AG04450 (cell line): Measurements from ENCODE around the gene MDH1B. TPM values are rescaled to one million over a fixed set of nuclear protein-coding genes. Genes with fewer than 3 reads are reported as not detected.
"Not testable (repeated sequence)": the region's sequence is repeated elsewhere in the genome, so short reads cannot be mapped to it uniquely, and the experiment has no call there.

Experiments
- CTCF ChIA-PET: fragments of 300-600, 350-600 bp; formaldehyde crosslinking; extraction: SDS; loops from one replicate; lab custom pipeline; 2022; ENCODE audit warnings: antibody characterized with exemption, inconsistent platforms; lab: Charles Lee
- POLR2A ChIA-PET: fragments of 350-600 bp; formaldehyde crosslinking; extraction: SDS; loops from one replicate; lab custom pipeline; 2021; ENCODE audit warnings: antibody characterized with exemption, inconsistent platforms; lab: Yijun Ruan, JAX
- DNase-seq: peaks from one replicate; pipeline ENCODE4 v3.0.0-alpha.2; 2011; ENCODE audit warnings: low read depth, low spot score
- H3K27ac ChIP-seq: one replicate; pipeline ENCODE4 v1.5.1; 2012; ENCODE audit warnings: low read depth, low read length, control low read depth
- H3K27me3 ChIP-seq: one replicate; pipeline ENCODE4 v1.6.0; 2012; ENCODE audit warnings: low read length; ENCODE audit not compliant: control insufficient read depth, insufficient read depth
- H3K4me3 ChIP-seq: 2 replicates; pipeline ENCODE4 v1.5.1; 2011; ENCODE audit warnings: mild to moderate bottlenecking, low read depth, low read length, control low read depth
- H3K9me3 ChIP-seq: 2 replicates; pipeline ENCODE4 v1.5.1; 2012; ENCODE audit warnings: low read length; ENCODE audit not compliant: control insufficient read depth, insufficient read depth
- CTCF ChIP-seq: IDR thresholded peaks from 2 replicates; pipeline ENCODE4 v1.5.1; 2011; ENCODE audit warnings: low read depth, low read length, control low read depth, inconsistent platforms
- polyA minus RNA-seq: library from RNA; depleted of rRNA, polyadenylated mRNA; stranded (reverse); fragments of >200 nt; gene quantifications from 2 replicates; pipeline ENCODE4 v1.2.3, GENCODE V29; 2011; rRNA and poly(A)+ RNA removed
- polyA plus RNA-seq: library from polyadenylated mRNA; depleted of rRNA; stranded (reverse); fragments of >200 nt; gene quantifications from 2 replicates; pipeline ENCODE4 v1.2.3, GENCODE V29; 2011; rRNA removed

MDH1B gene
- polyA plus RNA-seq: 0.78 and 1.3 TPM in 2 replicates
- 1.3 and 1.4 TPM in 2 replicates for polyA minus RNA-seq

DNA sequence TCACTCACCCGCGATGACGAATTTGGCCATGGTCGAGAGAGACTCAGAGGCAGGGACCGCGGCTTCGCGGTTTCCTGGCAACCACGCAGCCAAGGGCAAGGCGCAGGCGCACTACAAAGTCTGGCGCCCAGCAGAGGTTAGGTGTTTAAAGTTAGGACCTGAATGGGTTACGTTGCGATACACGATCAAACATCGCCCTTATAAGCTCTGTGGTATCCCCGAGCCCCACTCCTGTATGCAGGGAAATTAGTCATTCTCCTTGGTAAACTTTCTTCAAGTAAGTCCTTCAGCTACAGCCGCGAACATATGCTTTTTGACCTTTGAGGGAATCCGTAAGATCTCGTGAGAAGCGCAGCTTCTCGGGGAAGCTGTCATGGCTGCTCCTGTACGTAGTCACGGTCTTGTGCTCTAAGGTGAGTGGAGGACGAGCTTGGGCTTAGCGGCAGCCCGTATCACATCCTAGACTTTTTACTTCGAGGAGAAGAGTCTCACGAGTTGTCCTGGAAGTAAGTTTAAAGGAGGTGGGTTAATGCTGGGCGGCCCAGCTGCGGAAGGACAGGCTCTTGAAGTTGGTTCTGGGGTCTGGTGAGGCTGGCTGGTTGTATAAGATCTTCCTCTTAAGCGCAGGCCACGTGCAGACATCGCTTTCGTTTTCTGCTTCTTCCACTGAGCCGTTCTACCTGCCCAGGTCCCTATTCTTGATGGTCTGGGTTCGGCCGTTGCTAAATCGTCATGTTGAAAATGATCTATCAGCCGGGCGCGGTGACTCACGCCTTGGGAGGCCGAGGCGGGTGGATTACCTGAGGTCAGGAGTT, at the start of gene MDH1B, which contains the start of gene FASTKD2:
Gene MDH1B, minus strand, starts transcription at position 87 of the 815 bp plus-strand sequence. Its CDS starts 57 bp downstream, at position 30.
Gene FASTKD2, plus strand, starts transcription at position 365 of the 815 bp plus-strand sequence. CDS start 1,088 bp downstream, outside the sequence.
- ChIA-PET POLR2A (interaction anchor here (0.6 to 1.4 kb wide), 2 partner anchors 74 to 946 kb away, joined by 3 to 8 read pairs; partner anchors contain the start of gene CCNYL1), CTCF (interaction anchor here (0.6 to 2.1 kb wide), 6 partner anchors 13 to 1410 kb away, joined by 3 to 11 read pairs (median 6); no protein-coding TSS in a partner anchor)
- Histone ChIP-seq H3K9me3 (no peaks in the 10 kb centered on the region), H3K27ac (peak within 1 kb of the TSS; percentile 88), H3K4me3 (peak within 1 kb of the TSS; percentile 87), H3K27me3 (no peaks in the 10 kb centered on the region)
- TF ChIP-seq CTCF: no peak
- peak; percentile 85 for DNase-seq

GRCh38 chr2:206814498-206814897, 49.4 kb upstream of the MDH1B start:
- POLR2A ChIA-PET: no interaction called here
- no peak for TF ChIP-seq CTCF
- Histone ChIP-seq H3K9me3 (no peaks in the 10 kb centered on the region), H3K27me3 (no peaks in the 10 kb centered on the region), H3K27ac (no peak overlapping the region), H3K4me3 (no peak overlapping the region)
- no peak for DNase-seq
- CTCF ChIA-PET: interaction anchor here (0.7 to 1.7 kb wide), 2 partner anchors 14 to 1228 kb away, joined by 3 to 9 read pairs; no protein-coding TSS in a partner anchor

- POLR2A ChIA-PET, DNase-seq, H3K27ac ChIP-seq, H3K27me3 ChIP-seq, CTCF ChIA-PET, H3K9me3 ChIP-seq, H3K4me3 ChIP-seq: not testable (repeated sequence)
Measured at GRCh38 chr2:206812471-206812870, 47.3 kb upstream of the MDH1B start.

- CTCF ChIA-PET, H3K4me3 ChIP-seq, POLR2A ChIA-PET, H3K27me3 ChIP-seq, H3K9me3 ChIP-seq, DNase-seq, H3K27ac ChIP-seq: not testable (repeated sequence)
Measured at GRCh38 chr2:206807624-206808023, 42.5 kb upstream of the MDH1B start.

DNA sequence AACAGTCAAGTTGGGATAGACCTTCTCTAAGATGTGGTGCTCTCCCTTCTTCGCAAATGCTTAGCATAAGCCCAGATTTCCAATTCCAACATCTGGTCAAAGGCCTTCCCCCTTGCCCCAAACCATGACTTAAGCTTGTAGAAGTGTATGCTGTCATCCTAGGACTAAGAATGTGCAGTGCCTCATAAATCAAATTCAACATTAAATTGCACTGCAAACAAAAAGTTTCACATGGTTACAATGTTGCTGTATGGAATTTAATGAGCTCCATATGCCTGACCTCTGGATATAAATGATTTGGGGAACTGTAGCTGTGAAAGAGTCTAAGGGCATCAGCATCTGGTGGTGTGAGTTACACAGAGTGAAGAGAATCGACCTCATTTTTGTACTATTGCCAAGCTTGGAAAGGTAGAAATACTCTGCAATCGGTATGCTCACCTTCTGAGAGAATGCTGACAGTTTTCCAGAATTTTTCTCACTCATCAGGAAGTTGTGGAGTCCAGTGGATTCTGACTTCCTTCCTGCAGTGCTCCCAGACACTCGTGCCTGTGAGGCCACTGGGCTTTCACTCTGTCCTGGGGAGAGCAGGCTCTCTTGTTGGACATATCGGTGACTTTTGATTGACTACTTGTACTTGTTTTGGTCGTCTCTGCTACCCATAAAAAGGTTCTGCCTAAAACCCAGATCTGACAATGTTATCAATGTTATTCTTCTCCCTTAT, 40.9 kb upstream of the MDH1B start:
- CTCF ChIA-PET: no interaction called here

More for the DNA sequence above, 40.9 kb upstream of the MDH1B start:
- Histone ChIP-seq H3K27ac (no peak overlapping the region), H3K4me3 (no peak overlapping the region), H3K9me3 (no peaks in the 10 kb centered on the region), H3K27me3 (no peaks in the 10 kb centered on the region)
- no peak for DNase-seq
- TF ChIP-seq CTCF: no peak
- POLR2A ChIA-PET: no interaction called here
